ENCODE results near the gene BTD. TPM values are rescaled to one million over a fixed set of nuclear protein-coding genes. Genes with fewer than 3 reads are reported as not detected.
A peak's percentile ranks its signal among the peaks of the same experiment; 100 is the strongest.

BTD gene
- total and polyA plus RNA-seq, 2 experiments from 2014 or later: 17.8 to 20.0 TPM

DNA sequence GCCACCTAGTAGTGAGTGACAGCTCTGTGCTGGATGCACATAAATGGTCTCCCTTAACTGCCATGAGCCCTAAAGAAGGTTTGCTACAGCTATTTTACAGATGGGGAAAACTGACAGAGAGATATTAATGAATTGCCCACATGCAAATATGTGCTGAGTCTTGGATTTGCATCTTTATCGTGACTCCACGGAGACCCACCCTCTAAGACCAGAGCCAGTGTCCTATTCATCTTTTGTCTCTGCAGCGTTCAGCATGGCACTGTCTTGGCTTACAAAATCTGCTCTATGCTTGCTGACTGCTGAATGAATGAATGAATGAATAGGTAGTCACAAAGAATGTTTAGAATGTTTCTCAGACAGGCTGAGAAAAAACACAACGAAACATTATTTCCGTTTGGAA lies 48.3 kb downstream of the BTD start (continued):
- TF ChIP-seq, protein P1, sequence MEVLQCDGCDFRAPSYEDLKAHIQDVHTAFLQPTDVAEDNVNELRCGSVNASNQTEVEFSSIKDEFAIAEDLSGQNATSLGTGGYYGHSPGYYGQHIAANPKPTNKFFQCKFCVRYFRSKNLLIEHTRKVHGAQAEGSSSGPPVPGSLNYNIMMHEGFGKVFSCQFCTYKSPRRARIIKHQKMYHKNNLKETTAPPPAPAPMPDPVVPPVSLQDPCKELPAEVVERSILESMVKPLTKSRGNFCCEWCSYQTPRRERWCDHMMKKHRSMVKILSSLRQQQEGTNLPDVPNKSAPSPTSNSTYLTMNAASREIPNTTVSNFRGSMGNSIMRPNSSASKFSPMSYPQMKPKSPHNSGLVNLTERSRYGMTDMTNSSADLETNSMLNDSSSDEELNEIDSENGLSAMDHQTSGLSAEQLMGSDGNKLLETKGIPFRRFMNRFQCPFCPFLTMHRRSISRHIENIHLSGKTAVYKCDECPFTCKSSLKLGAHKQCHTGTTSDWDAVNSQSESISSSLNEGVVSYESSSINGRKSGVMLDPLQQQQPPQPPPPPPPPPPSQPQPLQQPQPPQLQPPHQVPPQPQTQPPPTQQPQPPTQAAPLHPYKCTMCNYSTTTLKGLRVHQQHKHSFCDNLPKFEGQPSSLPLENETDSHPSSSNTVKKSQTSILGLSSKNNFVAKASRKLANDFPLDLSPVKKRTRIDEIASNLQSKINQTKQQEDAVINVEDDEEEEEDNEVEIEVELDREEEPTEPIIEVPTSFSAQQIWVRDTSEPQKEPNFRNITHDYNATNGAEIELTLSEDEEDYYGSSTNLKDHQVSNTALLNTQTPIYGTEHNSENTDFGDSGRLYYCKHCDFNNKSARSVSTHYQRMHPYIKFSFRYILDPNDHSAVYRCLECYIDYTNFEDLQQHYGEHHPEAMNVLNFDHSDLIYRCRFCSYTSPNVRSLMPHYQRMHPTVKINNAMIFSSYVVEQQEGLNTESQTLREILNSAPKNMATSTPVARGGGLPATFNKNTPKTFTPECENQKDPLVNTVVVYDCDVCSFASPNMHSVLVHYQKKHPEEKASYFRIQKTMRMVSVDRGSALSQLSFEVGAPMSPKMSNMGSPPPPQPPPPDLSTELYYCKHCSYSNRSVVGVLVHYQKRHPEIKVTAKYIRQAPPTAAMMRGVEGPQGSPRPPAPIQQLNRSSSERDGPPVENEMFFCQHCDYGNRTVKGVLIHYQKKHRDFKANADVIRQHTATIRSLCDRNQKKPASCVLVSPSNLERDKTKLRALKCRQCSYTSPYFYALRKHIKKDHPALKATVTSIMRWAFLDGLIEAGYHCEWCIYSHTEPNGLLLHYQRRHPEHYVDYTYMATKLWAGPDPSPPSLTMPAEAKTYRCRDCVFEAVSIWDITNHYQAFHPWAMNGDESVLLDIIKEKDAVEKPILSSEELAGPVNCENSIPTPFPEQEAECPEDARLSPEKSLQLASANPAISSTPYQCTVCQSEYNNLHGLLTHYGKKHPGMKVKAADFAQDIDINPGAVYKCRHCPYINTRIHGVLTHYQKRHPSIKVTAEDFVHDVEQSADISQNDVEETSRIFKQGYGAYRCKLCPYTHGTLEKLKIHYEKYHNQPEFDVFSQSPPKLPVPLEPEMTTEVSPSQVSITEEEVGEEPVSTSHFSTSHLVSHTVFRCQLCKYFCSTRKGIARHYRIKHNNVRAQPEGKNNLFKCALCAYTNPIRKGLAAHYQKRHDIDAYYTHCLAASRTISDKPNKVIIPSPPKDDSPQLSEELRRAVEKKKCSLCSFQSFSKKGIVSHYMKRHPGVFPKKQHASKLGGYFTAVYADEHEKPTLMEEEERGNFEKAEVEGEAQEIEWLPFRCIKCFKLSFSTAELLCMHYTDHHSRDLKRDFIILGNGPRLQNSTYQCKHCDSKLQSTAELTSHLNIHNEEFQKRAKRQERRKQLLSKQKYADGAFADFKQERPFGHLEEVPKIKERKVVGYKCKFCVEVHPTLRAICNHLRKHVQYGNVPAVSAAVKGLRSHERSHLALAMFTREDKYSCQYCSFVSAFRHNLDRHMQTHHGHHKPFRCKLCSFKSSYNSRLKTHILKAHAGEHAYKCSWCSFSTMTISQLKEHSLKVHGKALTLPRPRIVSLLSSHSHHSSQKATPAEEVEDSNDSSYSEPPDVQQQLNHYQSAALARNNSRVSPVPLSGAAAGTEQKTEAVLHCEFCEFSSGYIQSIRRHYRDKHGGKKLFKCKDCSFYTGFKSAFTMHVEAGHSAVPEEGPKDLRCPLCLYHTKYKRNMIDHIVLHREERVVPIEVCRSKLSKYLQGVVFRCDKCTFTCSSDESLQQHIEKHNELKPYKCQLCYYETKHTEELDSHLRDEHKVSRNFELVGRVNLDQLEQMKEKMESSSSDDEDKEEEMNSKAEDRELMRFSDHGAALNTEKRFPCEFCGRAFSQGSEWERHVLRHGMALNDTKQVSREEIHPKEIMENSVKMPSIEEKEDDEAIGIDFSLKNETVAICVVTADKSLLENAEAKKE (CRISPR knock-in tag; IDR thresholded peaks at IDR 0.05): no peak
- TF ChIP-seq STAT1 (IDR thresholded peaks at IDR 0.05; ENCODE audit: unreplicated experiment) (no peak), EZH2phosphoT487 (IDR thresholded peaks at IDR 0.05; ENCODE audit: unreplicated experiment) (no peak)
- TF ChIP-seq, protein P2, sequence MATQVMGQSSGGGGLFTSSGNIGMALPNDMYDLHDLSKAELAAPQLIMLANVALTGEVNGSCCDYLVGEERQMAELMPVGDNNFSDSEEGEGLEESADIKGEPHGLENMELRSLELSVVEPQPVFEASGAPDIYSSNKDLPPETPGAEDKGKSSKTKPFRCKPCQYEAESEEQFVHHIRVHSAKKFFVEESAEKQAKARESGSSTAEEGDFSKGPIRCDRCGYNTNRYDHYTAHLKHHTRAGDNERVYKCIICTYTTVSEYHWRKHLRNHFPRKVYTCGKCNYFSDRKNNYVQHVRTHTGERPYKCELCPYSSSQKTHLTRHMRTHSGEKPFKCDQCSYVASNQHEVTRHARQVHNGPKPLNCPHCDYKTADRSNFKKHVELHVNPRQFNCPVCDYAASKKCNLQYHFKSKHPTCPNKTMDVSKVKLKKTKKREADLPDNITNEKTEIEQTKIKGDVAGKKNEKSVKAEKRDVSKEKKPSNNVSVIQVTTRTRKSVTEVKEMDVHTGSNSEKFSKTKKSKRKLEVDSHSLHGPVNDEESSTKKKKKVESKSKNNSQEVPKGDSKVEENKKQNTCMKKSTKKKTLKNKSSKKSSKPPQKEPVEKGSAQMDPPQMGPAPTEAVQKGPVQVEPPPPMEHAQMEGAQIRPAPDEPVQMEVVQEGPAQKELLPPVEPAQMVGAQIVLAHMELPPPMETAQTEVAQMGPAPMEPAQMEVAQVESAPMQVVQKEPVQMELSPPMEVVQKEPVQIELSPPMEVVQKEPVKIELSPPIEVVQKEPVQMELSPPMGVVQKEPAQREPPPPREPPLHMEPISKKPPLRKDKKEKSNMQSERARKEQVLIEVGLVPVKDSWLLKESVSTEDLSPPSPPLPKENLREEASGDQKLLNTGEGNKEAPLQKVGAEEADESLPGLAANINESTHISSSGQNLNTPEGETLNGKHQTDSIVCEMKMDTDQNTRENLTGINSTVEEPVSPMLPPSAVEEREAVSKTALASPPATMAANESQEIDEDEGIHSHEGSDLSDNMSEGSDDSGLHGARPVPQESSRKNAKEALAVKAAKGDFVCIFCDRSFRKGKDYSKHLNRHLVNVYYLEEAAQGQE (IDR thresholded peaks at IDR 0.05; ENCODE audit: unreplicated experiment): no peak

DNA sequence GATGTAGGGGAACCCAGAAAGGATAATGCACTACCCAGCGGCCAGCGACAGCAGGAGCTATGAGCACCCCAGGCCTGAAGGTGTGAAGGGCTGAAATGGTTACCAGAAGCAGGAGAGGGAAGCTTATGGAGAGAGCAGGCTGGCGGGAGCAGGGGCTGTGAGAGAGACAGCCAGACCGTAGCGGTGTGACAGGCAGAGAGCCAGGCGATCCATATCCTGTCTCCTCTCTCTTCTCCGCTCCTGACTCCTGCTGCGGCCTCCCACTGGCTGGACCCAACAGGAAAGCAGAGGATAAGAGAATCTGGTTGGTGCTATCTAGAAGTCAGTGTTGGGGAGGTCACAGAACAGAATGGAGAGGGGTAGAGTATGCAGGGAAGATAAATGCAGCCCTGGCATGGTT lies 49.9 kb downstream of the BTD start:
- peak; percentile 38 for ATAC-seq
- no peak overlapping the region for H3K27ac Mint-ChIP-seq
- TF ChIP-seq ZNF114 (CRISPR knock-in tag; IDR thresholded peaks at IDR 0.05) (no peak), EZH2phosphoT487 (IDR thresholded peaks at IDR 0.05; ENCODE audit: unreplicated experiment) (no peak), NANOG (IDR thresholded peaks at IDR 0.05; ENCODE audit: borderline replicate concordance) (no peak)
- TF ChIP-seq, protein P1 (CRISPR knock-in tag; IDR thresholded peaks at IDR 0.05): no peak

More for the DNA sequence above, 49.9 kb downstream of the BTD start:
- Histone ChIP-seq H3K9me2 (ENCODE audit: insufficient read depth) (peaks cover 10% of the 10 kb centered on the region; the same call in 1 of the 2 replicates), H4K20me1 (replicated peaks; ENCODE audit: insufficient read depth) (no peaks in the 10 kb centered on the region), H3K4me1 (ENCODE audit: insufficient read depth) (peaks cover 6% of the 10 kb centered on the region; the same call in 1 of the 2 replicates), H3F3A (replicated peaks; ENCODE audit: low read depth) (0 out of 2 replicates have a peak, but pooled peaks cover 2% of the 10 kb centered on the region), H3K27ac (ENCODE audit: low read depth) (no peak overlapping the region), H3K79me2 (replicated peaks; ENCODE audit: insufficient read depth) (no peaks in the 10 kb centered on the region), H3K36me3 (ENCODE audit: insufficient read depth) (no peaks in the 10 kb centered on the region; the same call in 1 of the 2 replicates), H3K4me2 (no peak overlapping the region), H3K27me3 (ENCODE audit: insufficient read depth) (no peaks in the 10 kb centered on the region), H3K4me3 (no peak overlapping the region), H2AFZ (no peak overlapping the region)
- no peak for DNase-seq (ENCODE audit: low spot score)
- Mint-ChIP-seq H3K9me3 (peaks cover 20% of the 10 kb centered on the region), H3K27me3 (ENCODE audit: insufficient read depth, low read depth, poor library complexity) (peaks cover 4% of the 10 kb centered on the region), H3K36me3 (ENCODE audit: low read depth) (peaks cover 11% of the 10 kb centered on the region), H3K4me3 (no peak overlapping the region), H3K4me1 (peaks cover 16% of the 10 kb centered on the region)
